GM10248 (cell line): Measurements from ENCODE around the gene OMP.

Experiments
- CTCF ChIA-PET: fragments of 300-600 bp; sonication (Branson Sonifier 250); formaldehyde crosslinking; extraction: SDS; loops from one replicate; lab custom pipeline; 2021; ENCODE audit warnings: antibody characterized with exemption; lab: Yijun Ruan, JAX
- POLR2A ChIA-PET: fragments of 350-650 bp; sonication (Branson Sonifier 250); formaldehyde crosslinking; extraction: SDS; loops from one replicate; lab custom pipeline; 2020; ENCODE audit warnings: antibody characterized with exemption; lab: Yijun Ruan, JAX
- DNase-seq: peaks from one replicate; pipeline ENCODE4 v3.0.0; 2012; ENCODE audit errors: extremely low spot score
- CTCF ChIP-seq: IDR thresholded peaks from 2 replicates; pipeline ENCODE4 v1.5.1; 2012; ENCODE audit warnings: mild to moderate bottlenecking, low read depth; ENCODE audit errors: extremely low read depth, missing control alignments, control extremely low read depth

OMP gene

GRCh38 chr11:77090046-77090372 lies 12.6 kb upstream of the OMP start:
- ChIA-PET POLR2A (no interaction called here), CTCF (interaction anchor here (1.7 to 9.1 kb wide), 13 partner anchors 9 to 170 kb away, joined by 5 to 85 read pairs (median 27); partner anchors contain the start of gene CAPN5)
- no peak for DNase-seq
- TF ChIP-seq CTCF: no peak

DNA sequence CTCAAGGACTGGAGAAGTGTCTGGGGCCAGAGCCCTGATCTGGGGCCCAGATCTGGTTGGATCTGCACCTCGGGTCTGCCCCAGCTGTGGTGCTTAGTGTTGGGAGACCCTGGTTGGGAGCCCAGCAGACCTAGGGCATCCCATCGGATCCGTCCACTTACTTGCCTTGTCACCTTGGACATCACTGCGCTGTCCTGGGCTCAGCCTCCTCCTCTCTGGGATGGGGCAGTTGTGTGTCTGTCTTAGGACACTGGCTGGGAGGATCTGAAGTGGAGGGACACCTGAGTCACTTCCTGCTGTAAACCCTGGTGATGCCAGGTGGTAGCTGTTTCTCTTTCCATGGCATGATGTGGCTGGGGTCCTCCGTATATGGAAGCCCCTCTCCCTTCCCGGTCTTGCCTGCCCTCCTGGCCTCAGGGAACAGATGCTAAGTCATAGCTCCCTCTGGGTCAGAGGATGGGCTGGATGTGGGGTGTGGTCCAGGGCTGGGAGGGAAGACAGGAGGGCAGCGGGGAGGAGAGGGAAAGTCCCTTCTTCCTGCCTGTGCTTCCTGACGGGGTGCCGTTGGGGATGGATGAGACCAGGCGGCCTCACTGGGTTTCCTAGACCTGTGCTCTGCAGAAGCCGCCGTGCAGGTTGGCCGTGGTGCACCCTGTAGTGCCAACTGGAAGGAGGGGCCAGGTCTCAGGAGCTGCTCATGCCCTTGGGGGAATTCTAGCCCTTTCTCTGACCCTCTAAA lies 12.1 kb upstream of the OMP start:
- CTCF ChIA-PET: interaction anchor here (0.9 to 9.1 kb wide), 40 partner anchors 9 to 458 kb away, joined by 3 to 85 read pairs (median 6); partner anchors contain the start of genes B3GNT6, CAPN5 and MYO7A
- DNase-seq: no peak
- POLR2A ChIA-PET: interaction anchor here (1.0 kb wide), 1 partner anchor 43 kb away, joined by 3 read pairs; no protein-coding TSS in a partner anchor
- no peak for TF ChIP-seq CTCF

DNA sequence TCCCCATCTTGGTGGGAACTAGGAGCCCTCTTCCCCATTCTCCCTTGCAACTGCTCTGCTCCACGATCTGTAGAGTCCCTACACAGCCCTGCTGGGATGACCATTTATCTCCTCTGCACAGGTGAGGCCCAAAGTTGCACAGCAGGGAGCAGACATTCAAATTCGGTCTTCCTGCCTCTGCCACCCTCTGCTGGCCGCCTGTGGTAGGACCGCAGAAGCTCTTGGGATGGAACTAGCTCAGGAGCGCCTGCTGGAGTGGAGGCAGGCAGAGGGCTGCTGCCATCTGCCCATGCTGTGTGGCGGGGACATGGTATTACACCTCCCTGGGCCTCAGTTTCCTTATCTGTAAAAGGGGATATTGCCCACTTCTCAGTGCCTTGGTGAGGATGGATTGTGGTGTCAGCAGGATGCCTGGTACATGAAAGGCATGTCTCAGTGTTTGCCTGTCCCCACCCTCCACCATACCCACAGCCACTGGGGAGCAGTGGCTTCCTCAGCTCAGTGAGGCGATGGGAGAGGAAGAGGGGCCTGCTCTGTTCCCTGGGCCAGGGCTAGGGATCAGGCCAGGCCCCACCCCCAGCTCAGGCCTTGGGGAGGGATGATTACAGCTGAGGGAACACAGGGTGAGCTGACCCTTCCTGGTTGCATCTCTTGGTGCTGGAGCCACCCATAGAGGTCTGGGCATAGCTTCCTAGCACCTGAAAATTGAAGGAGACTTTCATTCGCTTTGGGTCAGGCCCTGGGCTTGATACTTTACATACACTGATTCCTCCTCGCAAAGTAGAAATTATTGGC lies 11.3 kb upstream of the OMP start:
- peak; percentile 98 for TF ChIP-seq CTCF
- CTCF ChIA-PET: interaction anchor here (0.6 to 9.1 kb wide), 48 partner anchors 8 to 528 kb away, joined by 3 to 85 read pairs (median 5); partner anchors contain the start of genes B3GNT6, CAPN5 and MYO7A
- POLR2A ChIA-PET: interaction anchor here (1.0 kb wide), 1 partner anchor 44 kb away, joined by 3 read pairs; no protein-coding TSS in a partner anchor
- DNase-seq: peak; percentile 91

DNA sequence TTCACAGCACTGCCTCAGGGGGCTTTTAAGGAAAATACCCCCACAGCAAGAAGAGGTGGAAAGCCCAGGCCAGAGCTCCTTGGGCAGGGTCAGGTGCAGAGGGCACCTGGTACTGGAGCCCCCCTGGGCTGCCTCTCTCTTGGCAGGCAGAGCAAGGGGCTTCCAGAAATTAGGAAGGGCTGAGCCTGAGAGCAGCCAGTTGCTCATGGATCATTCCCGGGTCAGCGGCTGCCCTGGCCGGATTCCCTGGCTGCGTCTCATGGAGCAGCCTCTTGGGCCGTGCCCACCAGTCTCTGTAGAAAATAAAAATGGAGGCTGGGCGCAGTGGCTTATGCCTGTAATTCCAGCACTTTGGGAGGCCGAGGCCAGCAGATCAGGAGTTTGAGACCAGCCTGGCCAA lies 10.3 kb upstream of the OMP start:
- TF ChIP-seq CTCF: no peak
- ChIA-PET CTCF (interaction anchor here (1.0 to 9.1 kb wide), 19 partner anchors 9 to 292 kb away, joined by 3 to 85 read pairs (median 17); partner anchors contain the start of gene MYO7A), POLR2A (no interaction called here)
- no peak for DNase-seq

GRCh38 chr11:77093056-77093891 lies 9.4 kb upstream of the OMP start:
- POLR2A ChIA-PET: no interaction called here
- no peak for DNase-seq
- TF ChIP-seq CTCF: no peak
- CTCF ChIA-PET: interaction anchor here (1.0 to 9.1 kb wide), 12 partner anchors 8 to 174 kb away, joined by 3 to 85 read pairs (median 30); partner anchors contain the start of gene MYO7A
